ENCODE results near the gene SYT1. TPM values are rescaled to one million over a fixed set of nuclear protein-coding genes. Genes with fewer than 3 reads are reported as not detected.

Gene SYT1
- total RNA-seq, 1 experiment from 2014 or later, result 44.9 TPM

GRCh38 chr12:78961171-78961570 is 96.6 kb downstream of the SYT1 start:
- CTCF ChIA-PET, result no interaction called here
- H3K4me3 ChIP-seq (replicated peaks in 1 of 2; ENCODE audit: low read depth in 1 of 2, low read length in 2 of 2), result no peak overlapping the region
- no peaks in the 10 kb centered on the region for H3K36me3 ChIP-seq (ENCODE audit: control insufficient read depth in 1 of 2, insufficient read depth in 2 of 2, low read length in 2 of 2)
- H3K27ac ChIP-seq (ENCODE audit: low read depth, low read length), result no peak overlapping the region
- intact Hi-C loops (cut with micrococcal nuclease), result no loop called here
- H3K9ac ChIP-seq (ENCODE audit: low read length), result no peak overlapping the region
- H3K79me2 ChIP-seq (ENCODE audit: insufficient read depth, low read length), result 0 out of 2 replicates have a peak, but pooled peaks cover 4% of the 10 kb centered on the region
- TF ChIP-seq ELF1 (IDR thresholded peaks at IDR 0.05; ENCODE audit: borderline replicate concordance, low read depth), result no peak
- TF ChIP-seq POLR2AphosphoS5 (IDR thresholded peaks at IDR 0.05; ENCODE audit: low read depth, low read length), result no peak
- TF ChIP-seq ATF3 (IDR thresholded peaks at IDR 0.05), result no peak
- TF ChIP-seq FOSL1 (IDR thresholded peaks at IDR 0.05; ENCODE audit: low read depth), result no peak
- no peak for TF ChIP-seq TCF7L2 (IDR thresholded peaks at IDR 0.05; ENCODE audit: borderline replicate concordance, extremely low read depth, insufficient read depth, insufficient read length)
- no peak for TF ChIP-seq CTCF (IDR thresholded peaks at IDR 0.05 in 2 of 3, conservative IDR thresholded peaks at IDR 0.05 in 1 of 3; ENCODE audit: borderline replicate concordance in 1 of 3, insufficient read depth in 1 of 3, low read depth in 2 of 3, low read length in 2 of 3)
- no peak for TF ChIP-seq POLR2A (IDR thresholded peaks at IDR 0.05; ENCODE audit: borderline replicate concordance, extremely low read depth, insufficient read depth, insufficient read length)
- no peak for TF ChIP-seq EZH2phosphoT487 (IDR thresholded peaks at IDR 0.05; ENCODE audit: borderline replicate concordance)
- no peak for TF ChIP-seq REST (IDR thresholded peaks at IDR 0.05; ENCODE audit: low read depth)
- no peak for TF ChIP-seq ZBTB33 (IDR thresholded peaks at IDR 0.05; ENCODE audit: extremely low read depth, insufficient replicate concordance, low read length)
- no peak for TF ChIP-seq JUND (IDR thresholded peaks at IDR 0.05)
- no peak for TF ChIP-seq SRF (IDR thresholded peaks at IDR 0.05; ENCODE audit: low read depth)
- no peak for TF ChIP-seq ZFX (IDR thresholded peaks at IDR 0.05)
- TF ChIP-seq MAX (IDR thresholded peaks at IDR 0.05), result no peak
- no peak for TF ChIP-seq EZH2 (IDR thresholded peaks at IDR 0.05)
- TF ChIP-seq YY1 (IDR thresholded peaks at IDR 0.05; ENCODE audit: extremely low read depth, insufficient replicate concordance, low read depth, low read length), result no peak
- TF ChIP-seq SIN3A (IDR thresholded peaks at IDR 0.05; ENCODE audit: low read depth), result no peak
- no peak for TF ChIP-seq RAD21 (IDR thresholded peaks at IDR 0.05; ENCODE audit: low read depth)
- no peak for TF ChIP-seq CBX3 (IDR thresholded peaks at IDR 0.05; ENCODE audit: low read depth)
- TF ChIP-seq SP1 (IDR thresholded peaks at IDR 0.05; ENCODE audit: low read depth), result no peak
- H4K20me1 ChIP-seq (ENCODE audit: insufficient read depth), result no peaks in the 10 kb centered on the region
- peaks cover 3 to 26% of the 10 kb centered on the region in 2 experiments; a peak in 3 of 4 replicates for H3K4me1 ChIP-seq (ENCODE audit: control insufficient read depth in 1 of 2, insufficient read depth in 2 of 2, low read length in 2 of 2)
- no peaks in the 10 kb centered on the region for H3K9me3 ChIP-seq (ENCODE audit: control insufficient read depth in 1 of 2, insufficient read depth in 1 of 2, low read depth in 1 of 2, low read length in 2 of 2)
- DNase-seq (ENCODE audit: low read depth, low spot score), result no peak
- H3K9me2 ChIP-seq (ENCODE audit: insufficient read depth), result no peaks in the 10 kb centered on the region
- no TSS peak for BruUV-seq (replicated peaks)
- POLR2A ChIA-PET, result no interaction called here
- no peak for ATAC-seq
- no peaks in the 10 kb centered on the region for H3K27me3 ChIP-seq (ENCODE audit: insufficient read depth, low read length)
- H3K4me2 ChIP-seq (ENCODE audit: low read length), result no peak overlapping the region
- no peak overlapping the region for H2AFZ ChIP-seq (ENCODE audit: low read depth, low read length, poor library complexity, severe bottlenecking)
- RAD21 ChIA-PET (ENCODE audit: low non-redundant PET in 1 of 2, low total read pairs in 2 of 2, uncharacterized antibody in 2 of 2, unreplicated experiment in 2 of 2), result no interaction called here

All from HCT116 (cell line).